ENCODE results near the gene PKD2L2. TPM values are rescaled to one million over a fixed set of nuclear protein-coding genes. Genes with fewer than 3 reads are reported as not detected.
A peak's percentile ranks its signal among the peaks of the same experiment; 100 is the strongest.

The PKD2L2 gene
- total and polyA plus RNA-seq, 9 of the 15 experiments (the other 6 are each of a cell fraction or from before 2014, with no cell fraction given), result 0.08 to 0.25 (median 0.11) TPM; not detected in 5

DNA sequence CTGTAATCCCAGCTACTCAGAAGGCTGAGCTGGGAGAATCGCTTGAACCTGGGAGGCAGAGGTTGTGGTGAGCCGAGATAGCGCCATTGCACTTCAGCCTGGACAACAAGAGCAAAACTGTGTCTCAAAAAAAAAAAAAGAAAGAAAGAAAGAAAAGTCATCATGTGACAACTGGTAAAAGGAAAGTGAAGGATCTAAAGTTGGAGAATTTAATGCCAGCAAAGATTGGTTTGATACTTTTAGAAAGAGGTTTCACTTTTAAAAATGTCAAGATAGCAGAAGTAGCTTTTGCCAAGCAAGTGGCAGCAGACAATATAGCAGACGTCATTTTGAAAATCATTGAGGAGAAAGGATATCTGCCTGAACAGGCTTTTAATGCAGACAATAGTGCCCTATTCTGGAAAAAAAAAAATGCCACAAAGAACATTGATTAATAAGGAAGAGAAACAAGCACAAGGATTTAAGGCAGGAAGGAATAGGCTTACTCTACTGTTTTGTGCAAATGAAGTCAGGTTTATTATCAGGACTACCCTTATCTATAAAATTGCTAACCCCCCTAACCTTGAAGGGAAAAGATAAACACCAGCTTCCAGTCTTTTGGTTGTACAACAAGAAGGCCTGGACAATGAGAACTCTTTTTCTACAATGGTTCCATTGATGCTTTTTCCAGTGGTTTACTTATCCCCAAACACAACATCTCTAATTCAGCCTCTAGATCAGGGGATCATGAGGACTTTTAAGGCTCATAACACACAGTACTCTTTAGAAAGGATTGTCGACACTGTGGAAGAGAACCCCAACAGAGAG lies 12.0 kb downstream of the PKD2L2 start (continued):
- TF ChIP-seq TBL1XR1 (IDR thresholded peaks at IDR 0.05; ENCODE audit: low read length in 2 of 2) (no peak), NCOR1 (IDR thresholded peaks at IDR 0.05) (no peak), U2AF2 (optimal IDR thresholded peaks at IDR 0.05; ENCODE audit: low read depth, low read length) (no peak), PRMT5 (CRISPR knock-in tag; IDR thresholded peaks at IDR 0.05) (no peak), IFI16 (CRISPR knock-in tag; IDR thresholded peaks at IDR 0.05) (no peak), OTX1 (CRISPR knock-in tag; IDR thresholded peaks at IDR 0.05) (no peak), BRD9 (IDR thresholded peaks at IDR 0.05; ENCODE audit: low read depth, partially characterized antibody) (no peak), KAT7 (CRISPR knock-in tag; IDR thresholded peaks at IDR 0.05; ENCODE audit: borderline replicate concordance) (no peak), PHF21A (IDR thresholded peaks at IDR 0.05; ENCODE audit: borderline replicate concordance, low read depth) (no peak), PPARD (CRISPR knock-in tag; IDR thresholded peaks at IDR 0.05) (no peak), SMARCE1 (IDR thresholded peaks at IDR 0.05) (0 out of 2 replicates have a peak, but pooled peaks have one; percentile 24), EWSR1 (IDR thresholded peaks at IDR 0.05; ENCODE audit: borderline replicate concordance, low read depth, partially characterized antibody) (no peak), FOXK2 (conservative IDR thresholded peaks at IDR 0.05 in 1 of 2, IDR thresholded peaks at IDR 0.05 in 1 of 2; ENCODE audit: low read depth in 2 of 2) (peak; percentile 34 to 52; a peak in 3 of 4 replicates)
- TF ChIP-seq, protein P1, sequence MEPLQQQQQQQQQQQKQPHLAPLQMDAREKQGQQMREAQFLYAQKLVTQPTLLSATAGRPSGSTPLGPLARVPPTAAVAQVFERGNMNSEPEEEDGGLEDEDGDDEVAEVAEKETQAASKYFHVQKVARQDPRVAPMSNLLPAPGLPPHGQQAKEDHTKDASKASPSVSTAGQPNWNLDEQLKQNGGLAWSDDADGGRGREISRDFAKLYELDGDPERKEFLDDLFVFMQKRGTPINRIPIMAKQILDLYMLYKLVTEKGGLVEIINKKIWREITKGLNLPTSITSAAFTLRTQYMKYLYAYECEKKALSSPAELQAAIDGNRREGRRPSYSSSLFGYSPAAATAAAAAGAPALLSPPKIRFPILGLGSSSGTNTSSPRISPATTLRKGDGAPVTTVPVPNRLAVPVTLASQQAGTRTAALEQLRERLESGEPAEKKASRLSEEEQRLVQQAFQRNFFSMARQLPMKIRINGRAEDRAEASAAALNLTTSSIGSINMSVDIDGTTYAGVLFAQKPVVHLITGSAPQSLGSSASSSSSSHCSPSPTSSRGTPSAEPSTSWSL (CRISPR knock-in tag; IDR thresholded peaks at IDR 0.05; ENCODE audit: borderline replicate concordance), result no peak
- TF ChIP-seq, protein P2, sequence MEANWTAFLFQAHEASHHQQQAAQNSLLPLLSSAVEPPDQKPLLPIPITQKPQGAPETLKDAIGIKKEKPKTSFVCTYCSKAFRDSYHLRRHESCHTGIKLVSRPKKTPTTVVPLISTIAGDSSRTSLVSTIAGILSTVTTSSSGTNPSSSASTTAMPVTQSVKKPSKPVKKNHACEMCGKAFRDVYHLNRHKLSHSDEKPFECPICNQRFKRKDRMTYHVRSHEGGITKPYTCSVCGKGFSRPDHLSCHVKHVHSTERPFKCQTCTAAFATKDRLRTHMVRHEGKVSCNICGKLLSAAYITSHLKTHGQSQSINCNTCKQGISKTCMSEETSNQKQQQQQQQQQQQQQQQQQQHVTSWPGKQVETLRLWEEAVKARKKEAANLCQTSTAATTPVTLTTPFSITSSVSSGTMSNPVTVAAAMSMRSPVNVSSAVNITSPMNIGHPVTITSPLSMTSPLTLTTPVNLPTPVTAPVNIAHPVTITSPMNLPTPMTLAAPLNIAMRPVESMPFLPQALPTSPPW (CRISPR knock-in tag; IDR thresholded peaks at IDR 0.05), result peak; percentile 27; the same call in 1 of the 2 replicates
- TF ChIP-seq, protein P3, sequence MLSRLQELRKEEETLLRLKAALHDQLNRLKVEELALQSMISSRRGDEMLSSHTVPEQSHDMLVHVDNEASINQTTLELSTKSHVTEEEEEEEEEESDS (CRISPR knock-in tag; IDR thresholded peaks at IDR 0.05), result no peak
- TF ChIP-seq, protein P4, sequence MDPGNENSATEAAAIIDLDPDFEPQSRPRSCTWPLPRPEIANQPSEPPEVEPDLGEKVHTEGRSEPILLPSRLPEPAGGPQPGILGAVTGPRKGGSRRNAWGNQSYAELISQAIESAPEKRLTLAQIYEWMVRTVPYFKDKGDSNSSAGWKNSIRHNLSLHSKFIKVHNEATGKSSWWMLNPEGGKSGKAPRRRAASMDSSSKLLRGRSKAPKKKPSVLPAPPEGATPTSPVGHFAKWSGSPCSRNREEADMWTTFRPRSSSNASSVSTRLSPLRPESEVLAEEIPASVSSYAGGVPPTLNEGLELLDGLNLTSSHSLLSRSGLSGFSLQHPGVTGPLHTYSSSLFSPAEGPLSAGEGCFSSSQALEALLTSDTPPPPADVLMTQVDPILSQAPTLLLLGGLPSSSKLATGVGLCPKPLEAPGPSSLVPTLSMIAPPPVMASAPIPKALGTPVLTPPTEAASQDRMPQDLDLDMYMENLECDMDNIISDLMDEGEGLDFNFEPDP (CRISPR knock-in tag; IDR thresholded peaks at IDR 0.05), result no peak
- TF ChIP-seq, protein P5, sequence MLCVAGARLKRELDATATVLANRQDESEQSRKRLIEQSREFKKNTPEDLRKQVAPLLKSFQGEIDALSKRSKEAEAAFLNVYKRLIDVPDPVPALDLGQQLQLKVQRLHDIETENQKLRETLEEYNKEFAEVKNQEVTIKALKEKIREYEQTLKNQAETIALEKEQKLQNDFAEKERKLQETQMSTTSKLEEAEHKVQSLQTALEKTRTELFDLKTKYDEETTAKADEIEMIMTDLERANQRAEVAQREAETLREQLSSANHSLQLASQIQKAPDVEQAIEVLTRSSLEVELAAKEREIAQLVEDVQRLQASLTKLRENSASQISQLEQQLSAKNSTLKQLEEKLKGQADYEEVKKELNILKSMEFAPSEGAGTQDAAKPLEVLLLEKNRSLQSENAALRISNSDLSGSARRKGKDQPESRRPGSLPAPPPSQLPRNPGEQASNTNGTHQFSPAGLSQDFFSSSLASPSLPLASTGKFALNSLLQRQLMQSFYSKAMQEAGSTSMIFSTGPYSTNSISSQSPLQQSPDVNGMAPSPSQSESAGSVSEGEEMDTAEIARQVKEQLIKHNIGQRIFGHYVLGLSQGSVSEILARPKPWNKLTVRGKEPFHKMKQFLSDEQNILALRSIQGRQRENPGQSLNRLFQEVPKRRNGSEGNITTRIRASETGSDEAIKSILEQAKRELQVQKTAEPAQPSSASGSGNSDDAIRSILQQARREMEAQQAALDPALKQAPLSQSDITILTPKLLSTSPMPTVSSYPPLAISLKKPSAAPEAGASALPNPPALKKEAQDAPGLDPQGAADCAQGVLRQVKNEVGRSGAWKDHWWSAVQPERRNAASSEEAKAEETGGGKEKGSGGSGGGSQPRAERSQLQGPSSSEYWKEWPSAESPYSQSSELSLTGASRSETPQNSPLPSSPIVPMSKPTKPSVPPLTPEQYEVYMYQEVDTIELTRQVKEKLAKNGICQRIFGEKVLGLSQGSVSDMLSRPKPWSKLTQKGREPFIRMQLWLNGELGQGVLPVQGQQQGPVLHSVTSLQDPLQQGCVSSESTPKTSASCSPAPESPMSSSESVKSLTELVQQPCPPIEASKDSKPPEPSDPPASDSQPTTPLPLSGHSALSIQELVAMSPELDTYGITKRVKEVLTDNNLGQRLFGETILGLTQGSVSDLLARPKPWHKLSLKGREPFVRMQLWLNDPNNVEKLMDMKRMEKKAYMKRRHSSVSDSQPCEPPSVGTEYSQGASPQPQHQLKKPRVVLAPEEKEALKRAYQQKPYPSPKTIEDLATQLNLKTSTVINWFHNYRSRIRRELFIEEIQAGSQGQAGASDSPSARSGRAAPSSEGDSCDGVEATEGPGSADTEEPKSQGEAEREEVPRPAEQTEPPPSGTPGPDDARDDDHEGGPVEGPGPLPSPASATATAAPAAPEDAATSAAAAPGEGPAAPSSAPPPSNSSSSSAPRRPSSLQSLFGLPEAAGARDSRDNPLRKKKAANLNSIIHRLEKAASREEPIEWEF (CRISPR knock-in tag; IDR thresholded peaks at IDR 0.05), result no peak
